ENCODE data around the gene TRIP13.

The TRIP13 gene

GRCh38 chr5:859798-860296 is 32.8 kb upstream of the TRIP13 start:
- TF ChIP-seq CTCF (conservative IDR thresholded peaks at IDR 0.05; ENCODE audit: low read depth, low read length): no peak
- no peak overlapping the region for H3K4me3 ChIP-seq (ENCODE audit: low read depth, low read length)
- DNase-seq (ENCODE audit: low read depth): no peak

- no peak for TF ChIP-seq CTCF (conservative IDR thresholded peaks at IDR 0.05; ENCODE audit: low read depth, low read length)
- DNase-seq (ENCODE audit: low read depth): no peak
- H3K4me3 ChIP-seq (ENCODE audit: low read depth, low read length): no peak overlapping the region
These were observed 32.1 kb upstream of the TRIP13 start for GRCh38 chr5:860506-861150.

DNA sequence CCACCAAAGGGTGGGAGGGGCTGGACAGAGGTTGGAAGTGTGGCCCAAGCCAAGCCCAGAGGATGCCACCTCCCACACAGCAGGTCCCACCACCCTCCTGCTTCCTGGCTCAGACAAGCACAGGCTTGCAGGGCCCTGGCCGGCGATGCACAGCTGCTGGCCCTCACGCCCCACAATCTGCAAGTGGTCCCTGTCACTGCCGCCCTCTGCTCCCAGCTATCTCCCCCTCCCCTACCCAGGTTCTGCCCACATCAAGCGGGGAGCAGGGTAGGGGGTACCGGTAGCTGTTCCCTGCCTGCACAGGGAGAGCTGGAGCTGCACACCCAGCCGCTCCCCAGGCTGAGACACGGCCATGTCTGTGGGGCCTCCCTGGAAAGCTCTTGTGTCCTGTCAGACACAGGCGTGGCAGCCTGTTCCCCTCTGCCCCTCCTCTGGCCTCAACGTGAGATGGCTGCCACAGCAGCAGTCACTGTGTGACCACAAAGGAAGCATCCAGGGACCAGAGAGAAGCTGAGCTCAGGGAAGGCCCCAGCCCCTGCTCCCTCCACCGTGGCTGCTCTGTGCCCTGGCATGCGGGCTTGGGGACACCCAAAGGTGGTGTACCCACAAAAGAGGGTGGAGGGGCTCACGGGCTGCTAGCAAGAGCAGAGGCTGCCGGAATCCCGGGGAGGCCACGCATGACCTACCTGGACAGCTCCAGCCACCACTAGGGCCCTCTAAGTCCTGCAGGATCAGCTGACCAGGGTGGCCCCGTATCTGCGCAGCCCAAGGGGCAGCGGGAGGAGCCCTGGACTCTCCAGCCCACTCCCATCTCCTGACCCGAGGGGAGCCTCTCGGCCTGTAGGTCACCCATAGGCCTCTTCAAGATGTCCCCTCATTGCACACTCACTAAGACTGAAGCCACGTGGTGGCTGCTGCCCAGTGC is 31.0 kb upstream of the TRIP13 start:
- no peak for TF ChIP-seq CTCF (conservative IDR thresholded peaks at IDR 0.05; ENCODE audit: low read depth, low read length)
- no peak for DNase-seq (ENCODE audit: low read depth)

GRCh38 chr5:862367-863243 is 30.1 kb upstream of the TRIP13 start:
- H3K4me3 ChIP-seq (ENCODE audit: low read depth, low read length): no peak overlapping the region
- no peak for TF ChIP-seq CTCF (conservative IDR thresholded peaks at IDR 0.05; ENCODE audit: low read depth, low read length)
- DNase-seq (ENCODE audit: low read depth): peak; percentile 29

More for the DNA sequence above, 31.0 kb upstream of the TRIP13 start:
- H3K4me3 ChIP-seq (ENCODE audit: low read depth, low read length): no peak overlapping the region

- no peak overlapping the region for H3K4me3 ChIP-seq (ENCODE audit: low read depth, low read length)
- TF ChIP-seq CTCF (conservative IDR thresholded peaks at IDR 0.05; ENCODE audit: low read depth, low read length): no peak
- no peak for DNase-seq (ENCODE audit: low read depth)
These were observed 29.4 kb upstream of the TRIP13 start for GRCh38 chr5:863244-863805.

GRCh38 chr5:864492-865167 is 28.1 kb upstream of the TRIP13 start:
- no peak overlapping the region for H3K4me3 ChIP-seq (ENCODE audit: low read depth, low read length)
- TF ChIP-seq CTCF (conservative IDR thresholded peaks at IDR 0.05; ENCODE audit: low read depth, low read length): no peak
- peak; percentile 14 for DNase-seq (ENCODE audit: low read depth)

All from choroid plexus epithelial cell (primary cell).